ENCODE data around the gene OSBP2. TPM values are rescaled to one million over a fixed set of nuclear protein-coding genes. Genes with fewer than 3 reads are reported as not detected.
"Not testable (repeated sequence)": the region's sequence is repeated elsewhere in the genome, so short reads cannot be mapped to it uniquely, and the experiment has no call there.

Gene OSBP2
- total and polyA plus RNA-seq, 9 donors, result 1.3 to 5.1 (median 1.4) TPM

GRCh38 chr22:30728826-30729225 lies 34.2 kb downstream of the OSBP2 start:
- no peaks in the 10 kb centered on the region for H3K27me3 ChIP-seq
- 67 to 84% (median 70%) methylated on average over 2 of the region's 2 CpGs for WGBS, 3 donors
- no peaks in the 10 kb centered on the region for H3K9me3 ChIP-seq
- no peak for TF ChIP-seq POLR2A (IDR thresholded peaks at IDR 0.05)
- TF ChIP-seq EP300 (IDR thresholded peaks at IDR 0.05), result no peak
- TF ChIP-seq CTCF (IDR thresholded peaks at IDR 0.05), result no peak
- no peak for DNase-seq
- H3K36me3 ChIP-seq, result no peaks in the 10 kb centered on the region
- H3K4me3 ChIP-seq, result no peak overlapping the region
- H3K4me1 ChIP-seq (ENCODE audit: insufficient read depth), result no peaks in the 10 kb centered on the region
- H3K27ac ChIP-seq, result no peak overlapping the region
- intact Hi-C loops (cut with DNase I), result no loop called here

GRCh38 chr22:30731658-30732057 lies 37.0 kb downstream of the OSBP2 start:
- no peak for TF ChIP-seq CTCF (IDR thresholded peaks at IDR 0.05)
- no peak for TF ChIP-seq EP300 (IDR thresholded peaks at IDR 0.05)
- TF ChIP-seq POLR2A (IDR thresholded peaks at IDR 0.05), result no peak
- no peaks in the 10 kb centered on the region for H3K9me3 ChIP-seq
- no peak for DNase-seq
- no peaks in the 10 kb centered on the region for H3K4me1 ChIP-seq (ENCODE audit: insufficient read depth)
- H3K27me3 ChIP-seq, result no peaks in the 10 kb centered on the region
- WGBS, 3 donors, result 82 to 89% (median 88%) methylated on average over 6 of the region's 6 CpGs
- intact Hi-C loops (cut with DNase I), result no loop called here
- no peaks in the 10 kb centered on the region for H3K36me3 ChIP-seq
- no peak overlapping the region for H3K27ac ChIP-seq
- no peak overlapping the region for H3K4me3 ChIP-seq

DNA sequence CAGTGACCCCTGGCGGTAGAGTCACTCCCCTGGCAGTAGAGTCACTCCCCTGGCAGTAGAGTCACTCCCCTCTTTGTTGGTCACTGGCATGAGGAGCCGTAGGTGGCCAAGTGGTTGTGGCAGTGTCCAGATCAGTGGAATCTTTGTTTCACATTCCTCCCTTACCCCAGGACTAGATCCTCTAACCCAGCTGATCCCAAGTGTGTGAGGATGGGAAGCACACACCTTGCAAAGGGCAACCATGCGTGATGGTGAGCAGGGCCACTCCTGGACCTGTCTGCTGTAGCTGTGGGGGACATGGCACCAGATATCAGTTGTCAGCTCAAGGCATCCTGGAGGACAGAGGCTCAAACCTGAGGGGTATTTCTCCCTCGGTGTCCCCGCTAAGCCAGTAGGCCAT lies 37.8 kb downstream of the OSBP2 start:
- intact Hi-C loops (cut with DNase I), result no loop called here
- no peak for TF ChIP-seq CTCF (IDR thresholded peaks at IDR 0.05)
- no peak for TF ChIP-seq EP300 (IDR thresholded peaks at IDR 0.05)
- no peak for TF ChIP-seq POLR2A (IDR thresholded peaks at IDR 0.05)

GRCh38 chr22:30733181-30733631 lies 38.5 kb downstream of the OSBP2 start:
- Histone ChIP-seq H3K27ac (no peak overlapping the region), H3K4me3 (no peak overlapping the region), H3K4me1 (ENCODE audit: insufficient read depth) (no peaks in the 10 kb centered on the region), H3K9me3 (no peaks in the 10 kb centered on the region), H3K36me3 (no peaks in the 10 kb centered on the region), H3K27me3 (no peaks in the 10 kb centered on the region)
- intact Hi-C loops (cut with DNase I), result no loop called here
- WGBS, 3 donors, result 86 to 91% (median 87%) methylated on average over 7 of the region's 7 CpGs
- no peak for DNase-seq
- TF ChIP-seq POLR2A (IDR thresholded peaks at IDR 0.05) (no peak), EP300 (IDR thresholded peaks at IDR 0.05) (no peak), CTCF (IDR thresholded peaks at IDR 0.05) (no peak)

More for the DNA sequence above, 37.8 kb downstream of the OSBP2 start:
- H3K9me3 ChIP-seq, result no peaks in the 10 kb centered on the region
- DNase-seq, result no peak
- H3K27ac ChIP-seq, result no peak overlapping the region
- H3K4me1 ChIP-seq (ENCODE audit: insufficient read depth), result no peaks in the 10 kb centered on the region
- H3K27me3 ChIP-seq, result no peaks in the 10 kb centered on the region
- H3K4me3 ChIP-seq, result no peak overlapping the region
- 85 to 91% (median 90%) methylated on average over 5 of the region's 5 CpGs for WGBS, 3 donors
- H3K36me3 ChIP-seq, result no peaks in the 10 kb centered on the region

DNA sequence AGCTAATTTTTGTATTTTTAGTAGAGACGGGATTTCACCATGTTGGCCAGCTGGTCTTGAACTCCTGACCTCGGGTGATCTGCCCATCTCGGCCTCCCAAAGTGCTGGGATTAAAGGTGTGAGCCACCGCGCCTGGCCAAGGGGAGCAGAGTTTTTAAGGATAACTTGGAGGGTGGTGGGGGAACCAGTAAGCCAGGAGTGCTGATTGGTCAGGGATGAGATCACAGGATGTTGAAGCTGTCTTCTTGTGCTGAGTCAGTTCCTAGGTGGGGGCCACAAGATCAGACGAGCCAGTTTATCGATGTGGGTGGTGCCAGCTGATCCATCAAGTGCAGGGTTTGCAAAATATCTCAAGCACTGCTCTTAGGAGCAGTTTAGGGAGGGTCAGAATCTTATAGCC lies 45.3 kb downstream of the OSBP2 start:
- H3K4me1 ChIP-seq (ENCODE audit: insufficient read depth); H3K9me3 ChIP-seq; H3K27me3 ChIP-seq; H3K4me3 ChIP-seq; DNase-seq; H3K27ac ChIP-seq; H3K36me3 ChIP-seq; intact Hi-C loops (cut with DNase I): not testable (repeated sequence)
- 74 to 81% (median 79%) methylated on average over 7 of the region's 7 CpGs for WGBS, 3 donors

GRCh38 chr22:30740511-30740910 lies 45.8 kb downstream of the OSBP2 start:
- H3K27me3 ChIP-seq; H3K36me3 ChIP-seq; intact Hi-C loops (cut with DNase I); H3K9me3 ChIP-seq; H3K27ac ChIP-seq; H3K4me1 ChIP-seq (ENCODE audit: insufficient read depth); H3K4me3 ChIP-seq; DNase-seq: not testable (repeated sequence)
- WGBS, 3 donors, result 91 to 93% (median 92%) methylated on average over 5 of the region's 5 CpGs
